OCI-LY7 (cell line): Measurements from ENCODE around the gene MAML1.

Experiments
- EZH2phosphoT487 ChIP-seq: fragments of 200-600 bp; sonication (generic); IDR thresholded peaks from 2 replicates; pipeline ENCODE4 v1.6.1; 2018; ENCODE audit warnings: low read depth, borderline replicate concordance, mild to moderate bottlenecking, mixed run types, antibody characterized with exemption, low read length, moderate library complexity, mixed read lengths
- TF ChIP-seq, protein P1 (sequence below): fragments of 200-600 bp; sonication (generic); conservative IDR thresholded peaks from 2 replicates; pipeline ENCODE4 v1.5.1; 2014; ENCODE audit warnings: mild to moderate bottlenecking, antibody characterized with exemption, low read length, moderate library complexity, mixed read lengths

DNA sequence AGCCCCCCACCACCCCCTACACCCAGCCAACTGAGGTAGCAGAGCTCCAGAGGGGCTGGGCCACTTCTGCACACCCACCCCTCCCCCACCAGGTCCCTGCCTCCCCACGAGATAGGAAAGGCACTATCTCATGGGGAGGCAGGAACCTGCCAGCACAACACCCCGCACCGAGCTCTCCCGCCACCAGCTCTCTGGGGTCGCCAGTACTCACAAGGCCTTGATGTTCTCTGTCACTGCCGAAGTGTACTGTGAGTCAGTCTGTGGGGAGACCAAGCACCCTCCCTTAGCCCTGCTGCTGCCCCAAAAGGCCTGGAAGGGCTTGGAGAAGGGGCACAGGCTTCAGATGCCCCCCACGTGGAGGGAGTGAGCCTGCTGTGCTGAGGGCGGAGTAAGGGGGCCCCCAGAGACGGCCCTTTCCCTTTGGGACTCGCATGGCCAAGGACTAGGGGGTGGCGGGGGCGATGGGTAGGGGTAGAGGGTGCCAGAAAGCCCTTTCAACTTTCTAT is 68.1 kb downstream of the MAML1 start:
- TF ChIP-seq, protein P1, sequence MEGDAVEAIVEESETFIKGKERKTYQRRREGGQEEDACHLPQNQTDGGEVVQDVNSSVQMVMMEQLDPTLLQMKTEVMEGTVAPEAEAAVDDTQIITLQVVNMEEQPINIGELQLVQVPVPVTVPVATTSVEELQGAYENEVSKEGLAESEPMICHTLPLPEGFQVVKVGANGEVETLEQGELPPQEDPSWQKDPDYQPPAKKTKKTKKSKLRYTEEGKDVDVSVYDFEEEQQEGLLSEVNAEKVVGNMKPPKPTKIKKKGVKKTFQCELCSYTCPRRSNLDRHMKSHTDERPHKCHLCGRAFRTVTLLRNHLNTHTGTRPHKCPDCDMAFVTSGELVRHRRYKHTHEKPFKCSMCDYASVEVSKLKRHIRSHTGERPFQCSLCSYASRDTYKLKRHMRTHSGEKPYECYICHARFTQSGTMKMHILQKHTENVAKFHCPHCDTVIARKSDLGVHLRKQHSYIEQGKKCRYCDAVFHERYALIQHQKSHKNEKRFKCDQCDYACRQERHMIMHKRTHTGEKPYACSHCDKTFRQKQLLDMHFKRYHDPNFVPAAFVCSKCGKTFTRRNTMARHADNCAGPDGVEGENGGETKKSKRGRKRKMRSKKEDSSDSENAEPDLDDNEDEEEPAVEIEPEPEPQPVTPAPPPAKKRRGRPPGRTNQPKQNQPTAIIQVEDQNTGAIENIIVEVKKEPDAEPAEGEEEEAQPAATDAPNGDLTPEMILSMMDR = no peak
- no peak for TF ChIP-seq EZH2phosphoT487
